GM18870 (cell line): Measurements from ENCODE around the gene ERBIN.
"Not testable (repeated sequence)": the region's sequence is repeated elsewhere in the genome, so short reads cannot be mapped to it uniquely, and the experiment has no call there.

ENCODE experiments used
- ATAC-seq: cut with Tn5 transposase; IDR thresholded peaks from one replicate; pipeline ENCODE4 v1.9.1; 2021; ENCODE audit warnings: moderate library complexity; ENCODE audit not compliant: unreplicated experiment

ERBIN gene

GRCh38 chr5:65961633-65962032, 35.3 kb downstream of the ERBIN start:
- peak; percentile 97 for ATAC-seq

GRCh38 chr5:65967288-65968066, 41.1 kb downstream of the ERBIN start:
- no peak for ATAC-seq

GRCh38 chr5:65969539-65970393, 43.4 kb downstream of the ERBIN start:
- ATAC-seq: no peak

GRCh38 chr5:65970481-65971367, 44.3 kb downstream of the ERBIN start:
- no peak for ATAC-seq

DNA sequence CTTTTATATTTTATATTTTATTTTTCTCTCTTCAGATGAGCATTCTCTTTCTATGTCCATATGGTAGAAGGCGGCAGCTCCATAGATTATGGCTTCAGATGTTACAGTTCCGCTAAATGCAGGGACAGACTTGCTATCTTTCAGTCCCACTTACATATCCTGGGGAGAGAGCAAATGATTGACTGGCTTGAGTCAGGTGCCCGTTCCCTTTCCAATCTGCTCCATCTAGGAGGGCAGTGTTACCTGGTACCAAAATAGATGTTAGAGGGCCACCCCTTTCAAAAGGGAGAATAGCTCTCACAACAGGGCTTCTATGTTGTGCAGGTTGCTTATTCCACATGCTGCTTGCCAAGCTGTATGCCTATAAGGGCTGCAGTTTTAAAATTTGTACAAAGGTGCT, 45.3 kb downstream of the ERBIN start:
- ATAC-seq: no peak

DNA sequence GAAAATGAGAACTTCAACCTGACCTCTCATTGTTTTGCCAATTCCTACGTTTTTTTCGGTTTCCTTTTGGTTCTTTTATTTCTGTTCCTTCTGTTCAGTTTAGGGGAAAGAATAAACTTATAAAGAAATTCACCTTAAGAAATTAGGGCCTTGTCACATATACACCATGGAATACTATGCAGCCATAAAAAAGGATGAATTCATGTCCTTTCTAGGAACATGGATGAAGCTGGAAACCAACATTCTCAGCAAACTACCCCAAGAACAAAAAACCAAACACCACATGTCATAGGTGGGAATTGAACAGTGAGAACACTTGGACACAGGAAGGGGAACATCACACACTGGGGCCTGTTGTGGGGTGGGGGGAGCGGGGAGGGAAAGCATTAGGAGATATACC, 46.5 kb downstream of the ERBIN start:
- not testable (repeated sequence) for ATAC-seq

- ATAC-seq: no peak
These were observed 51.9 kb downstream of the ERBIN start for GRCh38 chr5:65978251-65978650.

- no peak for ATAC-seq
These were observed 55.2 kb downstream of the ERBIN start for GRCh38 chr5:65981548-65981947.

DNA sequence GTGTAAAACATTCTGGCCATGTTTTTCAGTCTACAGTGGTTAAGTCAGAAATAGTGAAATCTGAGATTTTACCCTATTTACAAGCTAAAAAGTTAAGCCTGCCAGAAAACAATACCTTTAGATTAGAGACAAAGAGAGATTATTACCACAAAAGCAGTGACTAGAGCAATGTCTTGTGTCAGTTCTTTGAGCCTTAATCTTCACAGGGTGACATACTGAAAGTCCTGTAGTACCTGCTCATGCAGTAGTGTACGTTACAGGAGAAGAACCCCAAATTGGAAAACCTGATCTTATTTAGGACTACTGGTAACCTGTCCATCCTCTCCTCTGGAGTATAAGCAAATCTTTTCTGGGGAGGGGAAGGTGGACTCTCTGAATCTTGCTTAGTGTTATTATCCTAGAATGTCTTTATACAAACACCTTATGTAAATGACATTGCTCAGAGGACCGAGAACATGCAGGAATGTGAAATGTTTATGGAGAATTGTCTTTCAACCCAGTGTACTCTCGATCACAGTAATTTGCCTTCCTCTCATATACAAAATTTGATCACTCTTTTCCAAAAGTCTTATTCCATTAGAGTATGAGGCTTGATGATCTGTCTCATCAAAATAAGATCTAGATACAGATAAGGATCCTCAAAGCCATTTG, 55.7 kb downstream of the ERBIN start:
- ATAC-seq: no peak

DNA sequence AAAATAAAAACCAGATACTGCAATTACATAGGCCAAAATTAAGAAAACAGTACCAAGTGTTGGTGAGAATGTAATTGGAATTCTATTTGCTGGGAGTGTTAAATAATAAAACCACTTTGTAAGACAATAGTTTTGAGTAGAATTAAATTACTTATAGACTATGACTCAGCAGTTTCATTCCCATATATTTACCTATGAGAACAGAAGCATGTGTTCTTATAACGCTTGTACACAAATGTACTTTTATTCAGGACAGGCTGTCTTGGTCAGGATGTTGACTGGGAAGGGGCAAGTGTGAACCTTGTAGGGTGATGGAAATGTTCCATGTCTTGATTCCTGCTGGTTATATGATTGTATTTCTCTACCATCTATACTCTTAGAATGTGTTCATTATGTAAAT, 56.3 kb downstream of the ERBIN start:
- no peak for ATAC-seq

DNA sequence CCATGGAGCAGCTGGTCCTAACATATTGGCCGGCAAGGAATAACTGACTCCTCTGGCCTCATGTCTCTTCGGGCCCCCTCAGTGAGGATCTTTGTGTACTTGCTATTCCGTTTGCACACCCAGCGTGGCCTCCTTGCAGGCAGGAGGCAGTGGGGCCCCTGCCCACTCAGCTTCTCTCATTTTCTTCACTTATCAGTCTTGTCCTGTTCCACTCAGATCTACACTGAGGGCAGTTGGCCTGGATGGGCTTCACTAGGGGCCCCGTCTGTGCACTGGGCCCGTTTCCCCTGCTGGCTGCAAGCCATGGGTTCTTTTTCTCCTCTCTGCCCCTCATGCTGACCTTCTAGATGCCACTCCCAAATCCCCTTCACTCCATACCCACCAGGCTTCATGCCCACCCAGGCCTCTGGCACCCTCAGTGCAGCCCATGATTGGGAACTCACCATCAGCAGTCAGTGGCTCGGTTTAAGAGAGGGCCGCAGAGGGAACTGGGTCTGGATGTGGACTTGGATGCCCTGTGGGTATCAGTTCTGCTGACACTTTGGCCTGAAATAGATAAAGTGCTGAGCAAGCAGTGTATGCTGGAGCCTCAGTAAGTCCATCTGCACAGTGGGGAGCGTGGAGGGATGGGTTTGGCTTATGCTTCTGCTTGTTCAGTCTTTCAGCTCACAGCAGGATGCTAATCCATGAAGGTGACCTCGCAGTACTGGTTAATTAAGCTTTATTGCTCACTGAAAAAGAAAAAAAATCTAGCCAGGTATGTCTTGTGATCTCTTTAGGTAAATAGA, 57.9 kb downstream of the ERBIN start:
- ATAC-seq: no peak

- ATAC-seq: no peak
These were observed 59.7 kb downstream of the ERBIN start for GRCh38 chr5:65986050-65986451.

- ATAC-seq: no peak
These were observed 60.4 kb downstream of the ERBIN start for GRCh38 chr5:65986796-65987195.

DNA sequence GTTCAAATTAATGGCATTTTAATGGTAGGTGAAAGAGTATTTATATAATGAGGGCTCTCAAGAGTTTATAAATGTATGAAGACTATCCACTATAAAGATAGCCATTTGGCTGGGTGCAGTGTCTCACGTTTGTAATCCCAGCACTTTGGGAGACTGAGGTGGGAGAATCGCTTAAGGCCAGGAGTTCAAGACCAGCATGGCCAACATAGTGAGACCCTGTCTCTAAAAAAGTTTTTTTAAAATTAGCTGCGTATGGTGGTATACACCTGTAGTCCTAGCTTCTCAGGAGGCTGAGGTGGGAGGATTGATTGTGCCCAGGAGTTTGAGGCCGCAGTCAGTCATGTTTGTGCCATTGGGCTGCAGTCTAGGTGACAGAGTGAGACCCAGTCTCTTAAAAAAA, 61.6 kb downstream of the ERBIN start:
- no peak for ATAC-seq

- no peak for ATAC-seq
These were observed 62.8 kb downstream of the ERBIN start for GRCh38 chr5:65989158-65989557.

DNA sequence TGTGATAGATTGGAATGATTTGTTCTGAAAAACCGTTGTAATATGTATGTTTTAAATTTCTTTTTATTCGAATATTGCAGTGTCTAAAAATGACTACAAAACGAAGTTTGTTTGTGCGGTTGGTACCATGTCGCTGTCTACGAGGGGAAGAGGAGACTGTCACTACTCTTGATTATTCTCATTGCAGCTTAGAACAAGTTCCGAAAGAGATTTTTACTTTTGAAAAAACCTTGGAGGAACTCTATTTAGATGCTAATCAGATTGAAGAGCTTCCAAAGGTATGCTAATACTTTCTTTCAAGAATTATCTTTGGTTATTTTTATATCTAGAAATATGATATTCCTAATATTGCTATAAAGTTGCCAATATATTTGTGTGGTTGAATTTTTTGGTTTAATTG, 66.3 kb downstream of the ERBIN start:
- no peak for ATAC-seq

DNA sequence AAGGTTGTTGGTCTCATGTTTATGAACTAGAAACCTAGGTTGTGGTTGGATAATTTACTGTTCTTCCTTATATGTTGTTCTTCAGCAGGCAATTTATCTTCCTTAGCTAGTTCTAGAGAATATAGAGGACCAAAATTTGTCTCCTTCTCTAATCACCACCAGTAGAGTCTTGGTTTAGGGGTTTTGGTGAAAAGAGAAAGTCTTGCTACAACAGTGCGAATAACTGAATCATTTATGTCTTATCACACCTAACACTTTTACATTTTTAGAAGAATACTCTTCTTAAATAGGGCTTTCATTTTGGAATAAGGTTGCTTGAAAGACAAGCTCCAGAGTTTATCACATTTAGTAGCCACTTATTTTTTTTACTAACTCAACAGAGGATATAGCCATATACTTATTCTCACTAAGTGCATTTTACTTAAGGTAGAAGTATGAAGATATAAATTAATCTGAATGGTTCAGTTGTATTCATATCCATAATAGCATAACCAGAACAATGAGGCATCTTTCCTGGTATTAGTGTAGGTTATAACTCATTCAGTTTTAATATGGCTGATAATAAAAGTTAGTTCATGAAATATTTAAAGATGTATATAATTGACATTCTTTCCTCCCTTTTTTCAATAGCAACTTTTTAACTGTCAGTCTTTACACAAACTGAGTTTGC, 67.9 kb downstream of the ERBIN start:
- no peak for ATAC-seq

DNA sequence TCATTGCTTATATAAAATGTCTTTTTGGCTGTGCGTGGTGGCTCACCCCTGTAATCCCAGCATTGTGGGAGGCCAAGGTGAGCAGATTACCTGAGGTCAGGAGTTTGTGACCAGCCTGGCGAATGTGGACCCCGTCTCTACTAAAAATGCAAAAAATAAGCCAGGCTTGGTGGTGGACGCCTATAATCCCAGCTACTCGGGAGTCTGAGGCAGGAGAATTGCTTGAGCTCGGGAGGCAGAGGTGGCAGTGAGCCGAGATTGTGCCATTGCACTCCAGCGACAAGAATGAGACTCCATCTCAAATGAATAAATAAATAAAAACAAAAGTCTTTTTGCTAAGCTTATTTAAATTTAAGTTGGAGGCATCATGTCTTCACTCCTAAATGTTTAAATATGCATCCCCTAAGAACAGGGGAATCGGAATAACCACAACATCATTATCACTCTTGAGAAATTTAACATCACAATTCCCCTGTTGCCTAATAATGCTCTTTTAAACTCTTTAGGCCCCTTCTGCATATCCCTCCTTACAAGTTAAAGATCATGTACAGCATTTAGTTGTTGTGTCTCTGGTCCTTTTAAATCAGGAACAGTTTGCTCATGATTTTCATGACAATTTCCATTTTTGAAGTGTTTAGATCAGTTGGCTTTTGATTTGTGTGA, 72.8 kb downstream of the ERBIN start:
- ATAC-seq: no peak

- ATAC-seq: no peak
These were observed 75.6 kb downstream of the ERBIN start for GRCh38 chr5:66001952-66002351.
